Stimulated activated CD8-positive, alpha-beta memory T cell treated with anti-CD3 and anti-CD28 coated beads, Interleukin-4, amount 100 ng/mL, for 24 hours (primary cell): Measurements from ENCODE around the gene HRH2.
"Not testable (repeated sequence)": the region's sequence is repeated elsewhere in the genome, so short reads cannot be mapped to it uniquely, and the experiment has no call there.

Experiments used
- DNase-seq: peaks from one replicate; pipeline ENCODE4 v3.0.0-alpha.2; 2020; ENCODE audit warnings: low read depth

The HRH2 gene

GRCh38 chr5:175649967-175650366, 7.9 kb upstream of the HRH2 start:
- DNase-seq, result no peak

DNA sequence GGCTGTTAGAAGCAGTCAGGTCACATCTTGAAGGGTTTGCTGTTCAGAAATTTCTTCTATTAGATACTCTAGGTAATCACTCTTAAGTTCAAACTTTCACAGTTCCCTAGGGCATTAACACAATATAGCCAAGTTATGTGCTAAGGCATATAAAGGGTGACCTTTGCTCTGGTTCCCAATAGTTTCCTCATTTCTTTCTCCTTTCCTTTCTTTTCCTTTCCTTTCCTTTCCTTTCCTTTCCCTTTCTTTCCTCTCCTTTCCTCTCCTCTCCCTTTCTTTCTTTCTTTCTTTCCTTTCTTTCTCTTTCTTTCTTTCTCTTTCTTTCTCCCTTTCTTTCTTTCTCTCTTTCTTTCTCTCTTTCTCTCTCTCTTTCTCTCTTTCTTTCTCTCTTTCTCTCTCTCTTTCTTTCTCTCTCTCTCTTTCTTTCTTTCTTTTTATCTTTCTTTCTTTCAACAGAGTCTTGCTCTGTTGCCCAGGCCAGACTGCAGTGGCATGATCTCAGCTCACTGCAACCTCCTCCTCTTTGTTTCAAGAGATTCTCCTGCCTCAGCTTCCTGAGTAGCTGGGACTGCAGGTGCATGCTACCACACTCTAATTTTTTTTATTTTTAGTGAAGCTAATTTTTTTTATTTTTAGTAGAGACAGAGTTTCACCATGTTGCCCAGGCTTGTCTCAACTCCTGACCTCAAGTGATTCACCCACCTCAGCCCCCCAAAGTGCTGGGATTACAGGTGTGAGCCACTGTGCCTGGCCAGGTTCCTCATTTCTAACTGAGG, 7.3 kb upstream of the HRH2 start:
- DNase-seq, result not testable (repeated sequence)

GRCh38 chr5:175652741-175653663, 4.9 kb upstream of the HRH2 start:
- peak; percentile 60 for DNase-seq

DNA sequence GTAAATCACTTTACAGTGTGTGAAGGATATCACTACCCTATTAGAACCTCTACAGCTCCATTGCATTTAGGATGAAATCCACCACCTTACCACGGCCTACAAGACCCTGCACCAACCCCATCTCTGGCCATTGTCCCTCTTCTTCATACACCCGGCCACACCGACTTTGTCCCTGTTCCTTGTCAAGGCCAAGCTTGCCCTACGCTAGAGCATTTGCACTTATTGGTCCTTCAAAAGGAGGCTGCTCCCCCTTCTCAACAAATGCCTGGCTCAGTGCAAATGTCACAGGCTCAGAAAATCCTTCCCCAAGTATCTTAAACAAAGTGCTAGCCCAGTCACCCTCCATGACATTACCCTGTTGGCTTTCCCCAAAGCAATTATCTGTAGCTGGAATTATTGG, 4.1 kb upstream of the HRH2 start:
- no peak for DNase-seq

DNA sequence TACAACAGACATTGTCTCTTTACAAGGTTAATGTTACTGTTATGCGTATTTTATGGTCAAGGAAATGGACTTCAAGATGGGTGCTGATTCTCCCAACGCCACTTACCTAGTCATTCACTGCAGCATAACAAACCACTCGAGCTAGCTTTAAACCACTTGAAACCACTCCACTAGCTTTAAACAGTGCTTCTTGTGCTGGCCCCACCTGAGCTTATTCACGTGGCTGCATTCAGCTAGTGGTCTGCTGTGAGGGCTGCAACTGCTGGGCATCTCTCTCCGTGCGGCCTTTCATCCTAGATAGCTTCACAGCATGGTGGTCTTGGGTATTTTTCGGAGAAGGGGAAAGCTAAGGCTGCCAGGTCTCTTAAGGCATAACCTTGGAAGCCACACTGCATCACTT, 3.5 kb upstream of the HRH2 start:
- no peak for DNase-seq

DNA sequence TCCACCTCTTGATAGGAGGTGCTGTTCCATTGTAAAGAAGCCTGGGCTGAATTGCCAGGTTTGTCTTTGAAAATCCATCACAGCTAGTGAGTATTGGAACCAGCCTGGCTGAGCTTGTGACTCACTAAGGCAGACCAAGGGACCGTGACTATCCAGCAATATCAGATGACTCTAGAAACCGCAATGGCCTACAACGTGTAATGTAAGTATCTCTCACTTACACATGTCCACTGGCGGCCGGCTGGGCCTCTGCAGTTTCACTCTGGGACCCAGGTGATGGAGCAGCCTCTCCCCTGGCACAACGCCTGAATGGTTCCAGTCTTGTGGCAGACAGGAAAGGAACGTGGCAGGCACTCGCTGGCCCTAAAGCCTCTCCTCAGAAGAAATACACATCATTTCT, 3.1 kb upstream of the HRH2 start:
- DNase-seq, result no peak

DNA sequence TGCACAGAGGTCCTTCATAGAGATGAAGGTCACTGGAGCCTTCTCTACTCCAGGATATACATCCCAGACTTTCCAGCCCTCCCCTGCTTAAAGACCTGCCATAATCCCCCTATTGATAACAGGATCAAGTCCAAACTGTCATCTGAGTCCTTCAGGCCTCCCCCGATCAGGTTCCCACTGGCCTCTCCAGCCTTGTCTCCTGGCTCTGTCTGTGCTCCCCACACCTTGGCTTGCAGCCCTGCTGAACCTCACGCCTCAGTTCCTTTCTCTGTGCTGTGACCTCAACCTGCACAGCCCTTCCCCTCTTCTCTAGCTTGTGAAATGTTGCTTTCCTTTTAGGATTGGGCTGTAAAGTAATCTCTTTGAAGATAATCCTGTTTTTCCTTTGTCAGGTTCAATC, 2.5 kb upstream of the HRH2 start:
- no peak for DNase-seq

GRCh38 chr5:175656966-175657365, 905 bp upstream of the HRH2 start:
- no peak for DNase-seq

DNA sequence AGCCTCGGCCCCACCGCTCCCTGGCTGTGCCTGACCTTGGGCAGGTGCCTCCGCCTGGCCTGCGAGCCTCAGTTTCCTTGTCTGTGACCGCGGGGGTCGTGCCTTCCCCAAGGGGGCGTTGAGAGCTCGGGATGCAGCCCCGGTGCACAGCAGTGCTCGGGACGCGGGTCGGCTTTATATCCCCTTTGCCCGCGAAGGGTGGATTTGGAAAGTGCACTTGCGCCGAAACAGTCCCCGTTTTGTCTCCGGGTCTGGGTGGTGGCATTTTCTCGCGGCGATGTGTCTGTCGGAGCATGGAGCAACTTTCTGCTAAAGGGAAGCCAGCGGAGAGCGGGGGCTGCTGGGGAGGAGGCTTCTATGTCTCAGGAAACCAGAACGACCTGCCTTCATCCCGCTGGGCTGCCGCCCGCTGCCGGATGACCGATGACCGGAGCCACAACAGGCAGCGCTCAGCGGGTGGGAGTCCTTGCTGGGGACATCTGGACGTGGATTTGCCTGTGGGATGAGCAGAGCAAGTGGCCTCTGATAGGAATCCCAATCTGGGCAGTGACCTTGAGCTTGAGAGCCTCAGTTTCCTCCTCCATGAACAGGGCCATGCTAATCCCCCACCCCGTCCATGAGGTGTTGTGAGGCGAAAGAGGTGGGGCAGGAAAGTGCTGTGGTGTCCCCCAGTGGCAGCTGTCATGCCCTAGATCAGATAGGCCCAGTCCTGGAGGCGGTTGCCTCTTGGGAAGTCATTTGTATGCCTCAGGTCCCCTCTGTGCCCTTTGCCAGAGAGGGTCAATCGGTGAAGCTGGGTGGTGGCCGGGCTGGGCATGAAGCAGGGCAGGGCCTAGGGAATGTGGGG, 651 bp downstream of the HRH2 start:
- no peak for DNase-seq

- no peak for DNase-seq
Observed at GRCh38 chr5:175659546-175660253, 1.8 kb downstream of the HRH2 start.

GRCh38 chr5:175663186-175664184, 5.6 kb downstream of the HRH2 start:
- no peak for DNase-seq

DNA sequence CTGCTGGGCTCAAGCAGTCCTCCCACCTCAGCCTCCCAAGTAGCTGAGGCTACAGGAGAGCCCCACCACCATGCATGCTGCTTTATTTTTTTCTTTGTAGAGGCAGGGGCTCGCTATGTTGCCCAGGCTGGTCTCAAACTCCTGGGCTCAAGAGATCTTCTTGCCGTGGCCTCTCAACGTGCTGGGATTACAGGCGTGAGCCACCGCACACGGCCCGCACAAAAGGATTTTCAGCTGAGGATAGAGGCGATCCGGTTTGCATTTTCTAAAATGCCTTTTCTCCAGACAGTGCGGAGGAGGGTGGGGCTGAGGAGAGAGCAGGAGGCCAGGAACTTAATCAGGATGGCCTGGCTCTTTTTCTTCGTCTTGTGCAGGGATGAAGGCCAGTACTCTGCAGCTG, 6.9 kb downstream of the HRH2 start:
- DNase-seq, result no peak

DNA sequence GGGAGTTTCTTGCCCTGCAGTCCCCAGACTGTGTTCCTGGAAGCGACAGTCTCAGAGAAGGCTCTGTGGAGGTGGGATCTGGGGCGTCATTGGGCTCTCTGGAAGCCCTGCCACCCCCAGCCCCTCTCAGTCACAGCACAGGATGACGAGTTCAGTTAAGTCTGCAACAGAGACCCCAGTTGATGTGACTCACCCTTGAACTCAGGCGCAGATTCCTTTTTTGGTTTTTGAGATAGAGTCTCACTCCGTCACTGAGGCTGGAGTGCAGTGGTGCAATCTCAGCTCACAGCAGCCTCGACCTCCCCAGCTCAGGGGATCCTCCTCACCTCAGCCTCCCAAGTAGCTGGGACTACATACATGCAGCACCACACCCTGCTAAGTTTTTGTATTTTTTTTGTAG, 8.3 kb downstream of the HRH2 start:
- no peak for DNase-seq

DNA sequence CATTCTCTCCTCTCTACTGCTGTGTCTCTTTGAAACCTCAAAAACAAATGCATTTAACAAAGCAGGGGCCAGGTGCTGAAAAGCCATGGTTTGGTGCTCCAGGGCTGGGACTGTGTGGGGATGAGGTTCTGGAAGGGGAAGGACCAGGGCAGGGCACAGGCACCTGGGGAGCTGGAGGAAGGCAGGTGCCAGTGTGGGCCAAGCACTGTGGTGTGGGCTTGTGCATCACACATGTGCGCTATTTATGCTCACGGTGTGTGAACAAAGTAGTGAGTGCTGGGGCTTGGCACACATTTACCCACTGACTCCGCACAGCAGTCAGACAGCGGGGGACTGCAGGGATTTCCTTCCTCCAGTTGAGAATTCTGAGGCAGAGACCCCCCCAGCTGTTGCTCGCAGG, 10.1 kb downstream of the HRH2 start:
- DNase-seq, result no peak

DNA sequence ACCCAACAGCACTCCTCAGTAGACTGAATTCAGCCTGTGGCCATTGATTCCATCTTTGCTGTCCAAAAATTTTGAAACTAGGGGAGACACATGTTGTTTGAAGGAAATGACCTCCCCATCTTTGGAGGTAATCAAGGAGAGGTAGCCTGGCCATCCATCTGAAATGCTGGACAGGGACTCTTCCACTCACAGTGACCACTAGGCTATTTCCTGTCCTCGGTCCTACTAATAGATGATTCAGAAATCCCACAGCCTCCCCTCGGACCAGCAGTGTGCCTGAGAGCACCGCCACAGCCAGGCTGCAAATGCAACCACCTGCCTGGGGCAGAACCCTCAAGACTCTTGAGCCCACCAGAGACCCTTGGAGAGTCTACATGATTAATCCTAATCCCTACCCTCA, 12.5 kb downstream of the HRH2 start:
- DNase-seq, result no peak

DNA sequence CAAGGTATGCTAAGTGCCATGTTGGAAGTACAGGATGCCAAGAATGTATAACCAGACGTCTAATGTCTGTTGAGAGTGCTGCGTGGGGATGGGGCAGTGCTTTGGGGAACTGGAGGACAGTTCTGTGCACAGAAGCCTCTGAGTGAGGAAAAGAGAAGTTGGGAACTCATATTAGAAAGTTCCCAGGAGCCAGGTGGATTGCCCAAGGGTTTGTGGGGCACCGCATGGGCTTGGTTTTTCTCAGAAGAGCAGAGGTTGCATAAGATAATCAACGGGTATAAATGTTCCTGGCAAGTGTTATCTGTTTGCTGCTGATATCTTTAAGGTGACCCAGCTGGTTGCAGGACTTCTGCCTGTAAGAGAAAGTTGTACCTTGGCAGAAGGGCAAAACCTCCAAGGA, 13.1 kb downstream of the HRH2 start:
- DNase-seq, result no peak

GRCh38 chr5:175672976-175673648, 15.2 kb downstream of the HRH2 start:
- DNase-seq, result no peak

DNA sequence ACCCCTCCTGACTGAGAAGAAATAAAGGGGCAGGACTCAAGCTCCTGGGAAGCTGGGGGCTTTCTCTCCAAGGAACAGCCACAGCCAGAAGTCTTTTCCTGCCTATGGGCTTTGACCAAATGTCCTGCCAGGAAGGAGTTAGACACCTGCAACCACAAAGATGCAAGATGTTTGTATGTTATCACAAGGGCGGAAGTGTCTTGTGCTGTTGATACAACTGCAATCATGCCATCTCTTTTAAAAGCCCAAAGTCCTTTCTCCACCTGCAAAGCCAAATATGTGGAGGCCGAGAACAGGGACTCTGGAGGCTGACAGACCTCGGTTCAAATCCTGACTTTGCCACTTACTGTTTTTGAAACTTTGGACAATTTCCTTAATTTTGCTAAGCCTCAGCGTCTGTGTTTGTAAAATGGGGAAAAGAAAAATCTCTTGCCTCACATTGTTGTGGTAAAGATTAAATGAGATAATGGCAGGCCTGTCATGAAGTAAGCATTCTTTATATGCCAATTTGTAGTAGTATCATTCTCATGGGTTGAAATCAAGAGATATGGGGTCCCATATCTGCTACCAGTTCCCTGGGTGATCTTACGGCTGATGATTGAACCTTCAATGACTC, 17.0 kb downstream of the HRH2 start:
- no peak for DNase-seq

GRCh38 chr5:175675873-175676272, 18.0 kb downstream of the HRH2 start:
- DNase-seq, result no peak
